Measurements from ENCODE around the gene SEC24B.
"Not testable (repeated sequence)": the region's sequence is repeated elsewhere in the genome, so short reads cannot be mapped to it uniquely, and the experiment has no call there.

- TF ChIP-seq POLR2AphosphoS5 (IDR thresholded peaks at IDR 0.05); MXI1 (conservative IDR thresholded peaks at IDR 0.05; ENCODE audit: poor library complexity, severe bottlenecking); RAD21 (conservative IDR thresholded peaks at IDR 0.05); EP300 (conservative IDR thresholded peaks at IDR 0.05; ENCODE audit: poor library complexity, severe bottlenecking); SMC3 (conservative IDR thresholded peaks at IDR 0.05; ENCODE audit: poor library complexity); EZH2 (IDR thresholded peaks at IDR 0.05; ENCODE audit: borderline replicate concordance, insufficient read depth, low read length, poor library complexity, severe bottlenecking); TAF1 (IDR thresholded peaks at IDR 0.05; ENCODE audit: low read depth): not testable (repeated sequence)
- TF ChIP-seq, protein P1, sequence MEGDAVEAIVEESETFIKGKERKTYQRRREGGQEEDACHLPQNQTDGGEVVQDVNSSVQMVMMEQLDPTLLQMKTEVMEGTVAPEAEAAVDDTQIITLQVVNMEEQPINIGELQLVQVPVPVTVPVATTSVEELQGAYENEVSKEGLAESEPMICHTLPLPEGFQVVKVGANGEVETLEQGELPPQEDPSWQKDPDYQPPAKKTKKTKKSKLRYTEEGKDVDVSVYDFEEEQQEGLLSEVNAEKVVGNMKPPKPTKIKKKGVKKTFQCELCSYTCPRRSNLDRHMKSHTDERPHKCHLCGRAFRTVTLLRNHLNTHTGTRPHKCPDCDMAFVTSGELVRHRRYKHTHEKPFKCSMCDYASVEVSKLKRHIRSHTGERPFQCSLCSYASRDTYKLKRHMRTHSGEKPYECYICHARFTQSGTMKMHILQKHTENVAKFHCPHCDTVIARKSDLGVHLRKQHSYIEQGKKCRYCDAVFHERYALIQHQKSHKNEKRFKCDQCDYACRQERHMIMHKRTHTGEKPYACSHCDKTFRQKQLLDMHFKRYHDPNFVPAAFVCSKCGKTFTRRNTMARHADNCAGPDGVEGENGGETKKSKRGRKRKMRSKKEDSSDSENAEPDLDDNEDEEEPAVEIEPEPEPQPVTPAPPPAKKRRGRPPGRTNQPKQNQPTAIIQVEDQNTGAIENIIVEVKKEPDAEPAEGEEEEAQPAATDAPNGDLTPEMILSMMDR (IDR thresholded peaks at IDR 0.05; ENCODE audit: poor library complexity, severe bottlenecking) = not testable (repeated sequence)
- TF ChIP-seq, protein P2, sequence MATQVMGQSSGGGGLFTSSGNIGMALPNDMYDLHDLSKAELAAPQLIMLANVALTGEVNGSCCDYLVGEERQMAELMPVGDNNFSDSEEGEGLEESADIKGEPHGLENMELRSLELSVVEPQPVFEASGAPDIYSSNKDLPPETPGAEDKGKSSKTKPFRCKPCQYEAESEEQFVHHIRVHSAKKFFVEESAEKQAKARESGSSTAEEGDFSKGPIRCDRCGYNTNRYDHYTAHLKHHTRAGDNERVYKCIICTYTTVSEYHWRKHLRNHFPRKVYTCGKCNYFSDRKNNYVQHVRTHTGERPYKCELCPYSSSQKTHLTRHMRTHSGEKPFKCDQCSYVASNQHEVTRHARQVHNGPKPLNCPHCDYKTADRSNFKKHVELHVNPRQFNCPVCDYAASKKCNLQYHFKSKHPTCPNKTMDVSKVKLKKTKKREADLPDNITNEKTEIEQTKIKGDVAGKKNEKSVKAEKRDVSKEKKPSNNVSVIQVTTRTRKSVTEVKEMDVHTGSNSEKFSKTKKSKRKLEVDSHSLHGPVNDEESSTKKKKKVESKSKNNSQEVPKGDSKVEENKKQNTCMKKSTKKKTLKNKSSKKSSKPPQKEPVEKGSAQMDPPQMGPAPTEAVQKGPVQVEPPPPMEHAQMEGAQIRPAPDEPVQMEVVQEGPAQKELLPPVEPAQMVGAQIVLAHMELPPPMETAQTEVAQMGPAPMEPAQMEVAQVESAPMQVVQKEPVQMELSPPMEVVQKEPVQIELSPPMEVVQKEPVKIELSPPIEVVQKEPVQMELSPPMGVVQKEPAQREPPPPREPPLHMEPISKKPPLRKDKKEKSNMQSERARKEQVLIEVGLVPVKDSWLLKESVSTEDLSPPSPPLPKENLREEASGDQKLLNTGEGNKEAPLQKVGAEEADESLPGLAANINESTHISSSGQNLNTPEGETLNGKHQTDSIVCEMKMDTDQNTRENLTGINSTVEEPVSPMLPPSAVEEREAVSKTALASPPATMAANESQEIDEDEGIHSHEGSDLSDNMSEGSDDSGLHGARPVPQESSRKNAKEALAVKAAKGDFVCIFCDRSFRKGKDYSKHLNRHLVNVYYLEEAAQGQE (IDR thresholded peaks at IDR 0.05; ENCODE audit: borderline replicate concordance) = not testable (repeated sequence)
Measured at GRCh38 chr4:109579997-109580396, 146.4 kb downstream of the SEC24B start.
